Activated T-cell treated with anti-CD3 and anti-CD28 coated beads, Interleukin-2, amount 50 U/mL, for 4 hours (primary cell): ENCODE data around the gene NANS. TPM values are rescaled to one million over a fixed set of nuclear protein-coding genes. Genes with fewer than 3 reads are reported as not detected.
A peak's percentile ranks its signal among the peaks of the same experiment; 100 is the strongest.

Experiments
- ATAC-seq, 2 donors: fragments of 200-7000 bp; cut with Tn5 transposase; one replicate each; pipeline ENCODE4 v1.10.0; 2021
- DNase-seq: peaks from one replicate; pipeline ENCODE4 v3.0.0-alpha.2; 2020
- H3K27me3 Mint-ChIP-seq: one replicate; pipeline ENCODE4 v1.8.0; 2021; ENCODE audit warnings: low read depth, mixed read lengths
- H3K36me3 Mint-ChIP-seq: one replicate; pipeline ENCODE4 v1.8.0; 2022; ENCODE audit warnings: mixed read lengths; ENCODE audit not compliant: insufficient read depth
- H3K4me1 Mint-ChIP-seq: one replicate; pipeline ENCODE4 v1.8.0; 2021; ENCODE audit warnings: low read depth, mixed read lengths
- H3K4me3 Mint-ChIP-seq: one replicate; pipeline ENCODE4 v1.8.0; 2021; ENCODE audit warnings: mild to moderate bottlenecking, moderate library complexity, mixed read lengths
- H3K9me3 Mint-ChIP-seq: one replicate; pipeline ENCODE4 v1.8.0; 2021; ENCODE audit warnings: mixed read lengths
- total RNA-seq, 3 donors: library from RNA; stranded (reverse); gene quantifications; one replicate each; pipeline ENCODE4 v1.2.1, GENCODE V29; 2021

Gene NANS
- total RNA-seq, 3 donors from 2014 or later = 48.4 to 57.2 (median 49.1) TPM

- ATAC-seq = no peak
- Mint-ChIP-seq H3K36me3 (peaks cover 35% of the 10 kb centered on the region), H3K4me1 (peaks cover 2% of the 10 kb centered on the region), H3K4me3 (no peak overlapping the region), H3K9me3 (no peaks in the 10 kb centered on the region), H3K27me3 (no peaks in the 10 kb centered on the region)
- DNase-seq = no peak
These were observed 35.1 kb upstream of the NANS start for GRCh38 chr9:98021306-98022040.

- peaks cover 28% of the 10 kb centered on the region for H3K36me3 Mint-ChIP-seq
- H3K27me3 Mint-ChIP-seq = no peaks in the 10 kb centered on the region
- H3K9me3 Mint-ChIP-seq = no peaks in the 10 kb centered on the region
- DNase-seq = no peak
- H3K4me3 Mint-ChIP-seq = no peak overlapping the region
- H3K4me1 Mint-ChIP-seq = peaks cover 2% of the 10 kb centered on the region
- ATAC-seq = no peak
These were observed 34.1 kb upstream of the NANS start for GRCh38 chr9:98022447-98022846.

GRCh38 chr9:98024702-98025101 lies 31.8 kb upstream of the NANS start:
- peaks cover 2% of the 10 kb centered on the region for H3K4me1 Mint-ChIP-seq
- H3K36me3 Mint-ChIP-seq = peaks cover 14% of the 10 kb centered on the region
- ATAC-seq (no peak), DNase-seq (no peak)
- H3K27me3 Mint-ChIP-seq = no peaks in the 10 kb centered on the region
- no peaks in the 10 kb centered on the region for H3K9me3 Mint-ChIP-seq
- no peak overlapping the region for H3K4me3 Mint-ChIP-seq

DNA sequence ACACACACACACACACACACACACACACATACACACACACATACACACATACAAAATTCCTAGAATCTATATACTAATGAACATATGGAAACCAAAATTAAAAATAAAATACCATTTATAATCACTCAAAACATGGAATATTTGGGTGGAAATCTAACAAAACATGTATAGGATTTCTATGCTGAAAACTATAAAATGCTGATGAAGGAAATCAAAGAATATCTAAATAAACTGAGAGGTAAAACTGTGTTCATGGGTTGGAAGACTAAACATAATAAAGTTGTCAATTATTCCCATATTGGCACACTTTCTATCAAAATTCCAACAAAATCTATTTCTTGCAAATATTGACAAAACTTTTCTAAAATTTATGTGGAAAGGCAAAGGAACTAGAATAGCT lies 25.4 kb upstream of the NANS start:
- ATAC-seq (no peak), DNase-seq (no peak)
- Mint-ChIP-seq H3K36me3 (peaks cover 4% of the 10 kb centered on the region), H3K4me1 (peaks cover 10% of the 10 kb centered on the region), H3K27me3 (peaks cover 1% of the 10 kb centered on the region), H3K9me3 (no peaks in the 10 kb centered on the region), H3K4me3 (no peak overlapping the region)

- Mint-ChIP-seq H3K4me3 (no peak overlapping the region), H3K36me3 (peaks cover 1% of the 10 kb centered on the region), H3K9me3 (no peaks in the 10 kb centered on the region), H3K4me1 (peaks cover 10% of the 10 kb centered on the region), H3K27me3 (peaks cover 1% of the 10 kb centered on the region)
- DNase-seq = no peak
- no peak for ATAC-seq
These were observed 24.6 kb upstream of the NANS start for GRCh38 chr9:98031935-98032334.

DNA sequence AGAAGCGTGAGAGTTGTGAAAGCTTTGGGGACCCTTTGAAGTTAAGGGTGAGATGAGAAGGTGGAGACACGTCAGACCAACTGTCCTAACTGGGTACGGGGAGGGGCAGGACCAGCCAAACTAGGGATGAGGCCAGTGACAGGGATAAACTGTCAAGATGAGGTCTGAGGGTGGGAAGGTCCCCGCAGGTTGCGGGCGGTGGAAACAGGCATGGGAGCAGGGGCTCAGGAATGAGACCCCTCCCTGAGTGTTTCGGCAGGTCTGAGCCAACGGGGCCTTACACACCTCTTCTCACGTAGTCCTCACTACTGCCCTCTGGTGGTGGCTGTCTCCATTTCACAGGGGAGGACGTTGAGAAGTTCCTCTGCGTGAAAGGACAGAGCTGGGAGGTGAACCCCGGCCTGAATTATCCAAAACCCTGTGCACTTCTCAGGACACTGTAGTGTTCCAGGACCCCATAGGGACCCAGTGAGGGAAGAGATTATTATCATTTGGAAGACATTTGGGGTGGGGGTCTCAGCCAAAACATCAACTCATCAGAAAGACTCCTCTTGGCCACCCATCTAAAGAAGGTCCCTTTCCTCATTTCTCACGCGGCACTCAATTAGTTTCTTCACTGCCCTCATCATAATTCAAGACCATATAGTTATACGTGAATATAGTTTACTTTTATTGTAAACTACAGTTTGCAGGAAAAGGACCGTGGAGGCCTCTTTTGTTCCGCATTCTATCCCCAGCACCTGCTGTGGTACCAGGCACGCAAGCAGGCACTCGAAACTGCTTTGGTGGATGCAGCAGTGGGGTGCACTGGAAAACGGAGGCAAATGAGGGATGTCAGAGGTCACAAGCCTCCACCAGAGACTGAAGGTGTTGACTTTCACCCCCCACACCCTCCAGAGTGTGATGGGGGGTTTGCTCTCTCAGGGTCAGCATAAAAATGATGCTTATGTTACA lies 21.7 kb upstream of the NANS start:
- peak; percentile 94 for DNase-seq
- ATAC-seq = peak; percentile 99 to 100
- Mint-ChIP-seq H3K36me3 (peaks cover 1% of the 10 kb centered on the region), H3K4me3 (no peak overlapping the region), H3K9me3 (no peaks in the 10 kb centered on the region), H3K4me1 (peaks cover 10% of the 10 kb centered on the region), H3K27me3 (peaks cover 2% of the 10 kb centered on the region)

GRCh38 chr9:98037357-98037756 lies 19.2 kb upstream of the NANS start:
- Mint-ChIP-seq H3K4me1 (peaks cover 10% of the 10 kb centered on the region), H3K9me3 (no peaks in the 10 kb centered on the region), H3K36me3 (no peaks in the 10 kb centered on the region), H3K4me3 (no peak overlapping the region), H3K27me3 (peaks cover 10% of the 10 kb centered on the region)
- ATAC-seq (no peak), DNase-seq (no peak)

- H3K27me3 Mint-ChIP-seq = peaks cover 10% of the 10 kb centered on the region
- ATAC-seq (no peak), DNase-seq (no peak)
- H3K36me3 Mint-ChIP-seq = no peaks in the 10 kb centered on the region
- H3K4me1 Mint-ChIP-seq = peaks cover 7% of the 10 kb centered on the region
- H3K4me3 Mint-ChIP-seq = no peak overlapping the region
- H3K9me3 Mint-ChIP-seq = no peaks in the 10 kb centered on the region
These were observed 17.6 kb upstream of the NANS start for GRCh38 chr9:98038958-98039357.

DNA sequence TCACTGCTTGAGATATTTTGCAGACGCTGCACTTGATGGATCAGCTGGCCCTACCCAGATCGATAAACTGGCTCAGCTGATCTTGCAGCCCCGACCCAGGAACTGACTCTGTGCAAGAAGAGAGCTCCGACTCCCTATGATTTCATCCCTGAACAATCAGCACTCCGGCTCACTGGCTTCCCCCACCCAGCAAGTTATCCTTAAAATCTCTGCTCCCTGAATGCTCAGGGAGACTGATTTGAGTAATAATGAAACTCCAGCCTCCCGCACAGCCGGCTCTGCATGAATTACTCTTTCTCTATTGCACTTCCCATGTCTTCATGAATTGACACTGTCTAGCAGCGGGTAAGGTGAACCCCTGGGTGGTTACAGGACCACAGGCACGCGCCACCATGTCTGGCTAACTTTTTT lies 16.9 kb upstream of the NANS start:
- Mint-ChIP-seq H3K4me3 (no peak overlapping the region), H3K9me3 (no peaks in the 10 kb centered on the region), H3K4me1 (peaks cover 4% of the 10 kb centered on the region), H3K36me3 (no peaks in the 10 kb centered on the region), H3K27me3 (peaks cover 10% of the 10 kb centered on the region)
- no peak for ATAC-seq
- DNase-seq = no peak

- Mint-ChIP-seq H3K4me1 (peaks cover 5% of the 10 kb centered on the region), H3K9me3 (no peaks in the 10 kb centered on the region), H3K27me3 (peaks cover 8% of the 10 kb centered on the region), H3K4me3 (no peak overlapping the region), H3K36me3 (no peaks in the 10 kb centered on the region)
- DNase-seq (no peak), ATAC-seq (no peak)
These were observed 16.3 kb upstream of the NANS start for GRCh38 chr9:98040212-98040611.

GRCh38 chr9:98043915-98044314 lies 12.6 kb upstream of the NANS start:
- Mint-ChIP-seq H3K9me3 (no peaks in the 10 kb centered on the region), H3K27me3 (peaks cover 8% of the 10 kb centered on the region), H3K4me3 (no peak overlapping the region), H3K36me3 (peaks cover 7% of the 10 kb centered on the region), H3K4me1 (peaks cover 18% of the 10 kb centered on the region)
- no peak for DNase-seq
- no peak for ATAC-seq

DNA sequence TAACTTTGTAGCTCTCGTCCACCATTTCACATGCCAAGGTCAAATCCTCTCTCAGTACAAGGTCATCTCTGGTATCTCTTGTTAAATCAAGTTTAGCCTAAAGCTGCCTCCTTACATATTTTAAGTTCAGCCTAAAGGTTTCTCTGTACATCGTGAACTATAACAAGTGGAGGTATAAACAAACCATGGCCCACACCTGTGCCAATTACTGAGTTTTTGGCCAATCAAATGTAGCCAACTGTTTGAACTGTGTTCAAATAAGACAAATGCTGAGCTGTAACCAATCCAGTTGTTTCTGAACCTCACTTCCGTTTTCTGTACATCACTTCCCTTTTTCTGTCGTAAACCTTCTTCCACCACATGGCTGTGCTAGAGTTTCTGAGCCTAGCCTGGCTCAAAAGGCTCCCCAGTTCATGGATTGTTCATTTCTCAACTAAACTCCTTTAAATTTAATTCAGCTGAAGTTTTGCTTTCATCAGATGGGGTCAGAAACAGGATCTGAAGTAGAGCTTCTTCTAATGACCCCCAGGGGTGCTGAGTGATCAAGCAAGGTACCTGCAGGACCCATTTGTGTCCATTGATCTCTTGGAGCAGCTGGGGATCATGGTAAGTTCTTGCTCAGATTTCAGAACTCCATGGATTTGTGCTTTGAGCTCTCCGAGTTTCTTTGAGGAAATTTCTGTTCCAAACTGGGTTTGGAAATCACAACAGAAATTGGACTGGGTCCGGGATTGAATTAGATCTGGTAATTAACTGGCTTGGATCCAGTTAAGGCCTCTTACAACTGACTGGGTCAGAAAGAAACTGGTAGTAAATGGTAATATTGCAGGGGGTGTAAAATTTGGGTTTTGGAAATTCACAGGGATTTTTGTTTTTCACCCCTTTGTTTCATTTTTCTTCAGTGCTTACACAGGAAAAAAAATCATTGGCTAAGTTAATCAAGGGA lies 11.0 kb upstream of the NANS start:
- Mint-ChIP-seq H3K9me3 (no peaks in the 10 kb centered on the region), H3K27me3 (peaks cover 1% of the 10 kb centered on the region), H3K36me3 (peaks cover 7% of the 10 kb centered on the region), H3K4me1 (peaks cover 18% of the 10 kb centered on the region), H3K4me3 (peak overlapping the region; percentile 87)
- DNase-seq (no peak), ATAC-seq (peak; percentile 97 to 98)

- Mint-ChIP-seq H3K36me3 (peaks cover 7% of the 10 kb centered on the region), H3K27me3 (no peaks in the 10 kb centered on the region), H3K4me3 (peak overlapping the region; percentile 87), H3K4me1 (peaks cover 18% of the 10 kb centered on the region), H3K9me3 (no peaks in the 10 kb centered on the region)
- ATAC-seq (no peak), DNase-seq (no peak)
These were observed 10.4 kb upstream of the NANS start for GRCh38 chr9:98046180-98046543.

DNA sequence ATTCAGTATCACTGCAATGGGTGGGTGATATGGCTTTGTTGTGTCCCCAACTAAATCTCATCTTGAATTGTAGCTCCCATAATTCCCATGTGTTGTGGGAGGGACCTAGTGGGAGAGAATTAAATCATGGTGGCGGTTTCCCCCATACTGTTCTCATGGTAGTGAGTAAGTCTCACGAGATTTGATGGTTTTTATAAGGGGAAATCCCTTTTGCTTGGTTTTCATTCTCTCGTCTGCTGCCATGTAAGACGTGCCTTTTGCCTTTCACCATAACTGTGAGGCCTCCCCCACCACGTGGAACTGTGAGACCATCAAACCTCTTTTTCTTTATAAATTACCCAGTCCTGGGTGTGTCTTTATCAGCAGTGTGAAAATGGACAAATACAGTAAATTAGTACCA lies 9.5 kb upstream of the NANS start:
- H3K36me3 Mint-ChIP-seq = peaks cover 7% of the 10 kb centered on the region
- peak overlapping the region; percentile 87 for H3K4me3 Mint-ChIP-seq
- no peak for ATAC-seq
- no peaks in the 10 kb centered on the region for H3K9me3 Mint-ChIP-seq
- H3K4me1 Mint-ChIP-seq = peaks cover 18% of the 10 kb centered on the region
- H3K27me3 Mint-ChIP-seq = no peaks in the 10 kb centered on the region
- no peak for DNase-seq
